Loucy (cell line): ENCODE measurements around the gene SLC5A1.

Source experiments
- EZH2phosphoT487 ChIP-seq: fragments of 200-600 bp; IDR thresholded peaks from 2 replicates; pipeline ENCODE4 v1.6.1; 2018; ENCODE audit warnings: antibody characterized with exemption, mild to moderate bottlenecking, moderate library complexity, borderline replicate concordance
- TF ChIP-seq, protein P1 (sequence below): fragments of 200-600 bp; sonication (generic); conservative IDR thresholded peaks from 2 replicates; pipeline ENCODE4 v1.5.1; 2014; ENCODE audit warnings: mild to moderate bottlenecking, antibody characterized with exemption, low read length

DNA sequence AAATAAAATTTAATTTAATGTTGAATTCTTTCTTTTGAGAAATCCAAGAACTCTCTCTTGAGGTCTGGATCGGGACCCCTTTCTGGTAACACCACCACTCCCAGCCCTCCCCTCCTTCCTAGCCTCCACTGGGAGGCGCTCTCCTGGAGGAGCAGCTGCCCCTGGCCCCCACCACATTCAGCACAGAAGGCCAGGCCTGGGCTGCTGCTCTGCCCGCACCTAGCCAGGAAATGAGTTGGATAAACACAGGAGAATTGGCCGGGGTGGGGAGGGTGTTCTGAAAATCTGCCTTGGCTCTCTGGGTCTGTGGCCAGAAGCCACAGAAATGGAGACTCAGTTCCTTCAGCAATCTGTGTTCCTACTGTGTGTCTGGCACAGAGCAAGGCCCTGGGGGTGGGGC lies 84.8 kb downstream of the SLC5A1 start:
- TF ChIP-seq, protein P1, sequence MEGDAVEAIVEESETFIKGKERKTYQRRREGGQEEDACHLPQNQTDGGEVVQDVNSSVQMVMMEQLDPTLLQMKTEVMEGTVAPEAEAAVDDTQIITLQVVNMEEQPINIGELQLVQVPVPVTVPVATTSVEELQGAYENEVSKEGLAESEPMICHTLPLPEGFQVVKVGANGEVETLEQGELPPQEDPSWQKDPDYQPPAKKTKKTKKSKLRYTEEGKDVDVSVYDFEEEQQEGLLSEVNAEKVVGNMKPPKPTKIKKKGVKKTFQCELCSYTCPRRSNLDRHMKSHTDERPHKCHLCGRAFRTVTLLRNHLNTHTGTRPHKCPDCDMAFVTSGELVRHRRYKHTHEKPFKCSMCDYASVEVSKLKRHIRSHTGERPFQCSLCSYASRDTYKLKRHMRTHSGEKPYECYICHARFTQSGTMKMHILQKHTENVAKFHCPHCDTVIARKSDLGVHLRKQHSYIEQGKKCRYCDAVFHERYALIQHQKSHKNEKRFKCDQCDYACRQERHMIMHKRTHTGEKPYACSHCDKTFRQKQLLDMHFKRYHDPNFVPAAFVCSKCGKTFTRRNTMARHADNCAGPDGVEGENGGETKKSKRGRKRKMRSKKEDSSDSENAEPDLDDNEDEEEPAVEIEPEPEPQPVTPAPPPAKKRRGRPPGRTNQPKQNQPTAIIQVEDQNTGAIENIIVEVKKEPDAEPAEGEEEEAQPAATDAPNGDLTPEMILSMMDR: peak; percentile 29; the same call in 1 of the 2 replicates
- TF ChIP-seq EZH2phosphoT487: no peak
